Tibial artery (tissue), 4 donors: ENCODE measurements around the gene EMC8.

Experiments used
- DNase-seq, 2 donors: peaks; one replicate each; pipeline ENCODE4 v3.0.0-alpha.2; 2019
- H3K27ac ChIP-seq, 2 donors: fragments of 200-600 bp; sonication (generic) in 1 of 2; 1 replicate in 1 of 2; 2 replicates in 1 of 2; pipeline ENCODE4 v1.5.1; 2018 to 2019; ENCODE audit warnings: mild to moderate bottlenecking in 1 of 2
- H3K27me3 ChIP-seq, 2 donors: fragments of 200-600 bp; sonication (generic) in 1 of 2; one replicate each; pipeline versions ENCODE4 v1.5.1 to v1.6.0; 2016 to 2019
- H3K36me3 ChIP-seq, 3 donors: fragments of 200-600 bp; sonication (generic) in 2 of 3; one replicate each; pipeline ENCODE4 v1.5.1; 2016 to 2019; ENCODE audit warnings: mild to moderate bottlenecking in 2 of 3
- H3K4me1 ChIP-seq, 4 donors: fragments of 200-600 bp; sonication (generic) in 2 of 4; 1 replicate in 3 of 4; 2 replicates in 1 of 4; pipeline ENCODE4 v1.5.1; 2016 to 2019
- H3K4me3 ChIP-seq, 2 donors: fragments of 200-600 bp; sonication (generic) in 1 of 2; 1 replicate in 1 of 2; 2 replicates in 1 of 2; pipeline ENCODE4 v1.5.1; 2018 to 2019; ENCODE audit warnings: mild to moderate bottlenecking in 2 of 2
- H3K9me3 ChIP-seq, 3 donors: fragments of 200-600 bp; sonication (generic) in 1 of 3; one replicate each; pipeline ENCODE4 v1.5.1; 2016 to 2019
- intact Hi-C: fragments of 100-400 bp; cut with DNase I; formaldehyde crosslinking; loops from one replicate; pipeline ENCODE4 v1.15.0; 2023; ENCODE audit warnings: low total_unique reads
- TF ChIP-seq, protein P1 (sequence below), 2 experiments: fragments of 200-600 bp in 1 of 2; fragments of 450-650 bp in 1 of 2; IDR thresholded peaks; one replicate each; pipeline ENCODE4 v1.5.1; 2017 to 2019; ENCODE audit warnings: antibody characterized with exemption in 2 of 2, mild to moderate bottlenecking in 1 of 2, moderate library complexity in 1 of 2

Gene EMC8

DNA sequence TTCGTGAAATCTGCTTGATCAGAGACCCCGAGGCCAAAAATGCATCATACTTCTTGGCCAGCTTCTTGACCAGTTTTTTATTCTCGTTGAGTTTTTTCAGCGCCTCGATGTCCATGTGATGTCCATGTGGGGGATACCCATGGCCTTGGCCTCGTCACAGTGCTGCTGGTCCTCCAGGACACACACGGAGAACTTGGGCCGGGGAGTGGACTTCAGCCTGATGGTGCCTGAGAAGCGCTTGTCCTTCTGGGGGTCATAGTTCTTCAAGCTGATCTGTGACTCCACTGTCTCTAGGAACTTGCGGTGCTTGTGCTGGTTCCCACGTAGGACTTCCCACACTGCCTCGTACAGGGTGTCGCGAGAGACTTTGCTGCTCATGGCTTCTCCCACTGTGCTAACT, 16.8 kb upstream of the EMC8 start:
- H3K36me3 ChIP-seq, result no peaks in the 10 kb centered on the region
- TF ChIP-seq, protein P1, sequence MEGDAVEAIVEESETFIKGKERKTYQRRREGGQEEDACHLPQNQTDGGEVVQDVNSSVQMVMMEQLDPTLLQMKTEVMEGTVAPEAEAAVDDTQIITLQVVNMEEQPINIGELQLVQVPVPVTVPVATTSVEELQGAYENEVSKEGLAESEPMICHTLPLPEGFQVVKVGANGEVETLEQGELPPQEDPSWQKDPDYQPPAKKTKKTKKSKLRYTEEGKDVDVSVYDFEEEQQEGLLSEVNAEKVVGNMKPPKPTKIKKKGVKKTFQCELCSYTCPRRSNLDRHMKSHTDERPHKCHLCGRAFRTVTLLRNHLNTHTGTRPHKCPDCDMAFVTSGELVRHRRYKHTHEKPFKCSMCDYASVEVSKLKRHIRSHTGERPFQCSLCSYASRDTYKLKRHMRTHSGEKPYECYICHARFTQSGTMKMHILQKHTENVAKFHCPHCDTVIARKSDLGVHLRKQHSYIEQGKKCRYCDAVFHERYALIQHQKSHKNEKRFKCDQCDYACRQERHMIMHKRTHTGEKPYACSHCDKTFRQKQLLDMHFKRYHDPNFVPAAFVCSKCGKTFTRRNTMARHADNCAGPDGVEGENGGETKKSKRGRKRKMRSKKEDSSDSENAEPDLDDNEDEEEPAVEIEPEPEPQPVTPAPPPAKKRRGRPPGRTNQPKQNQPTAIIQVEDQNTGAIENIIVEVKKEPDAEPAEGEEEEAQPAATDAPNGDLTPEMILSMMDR (IDR thresholded peaks at IDR 0.05), result no peak

GRCh38 chr16:85812811-85813700, 13.7 kb upstream of the EMC8 start:
- Histone ChIP-seq H3K36me3 (no peaks in the 10 kb centered on the region), H3K27me3 (peaks cover 0 to 36% of the 10 kb centered on the region in 2 donors), H3K4me1 (no peaks in the 10 kb centered on the region), H3K4me3 (no peak overlapping the region), H3K27ac (no peak overlapping the region), H3K9me3 (no peaks in the 10 kb centered on the region)
- intact Hi-C loops, result no loop called here
- peak in 1 of 2 donors; percentile 53 for DNase-seq
- TF ChIP-seq, protein P1 (IDR thresholded peaks at IDR 0.05), result no peak

More for the DNA sequence above, 16.8 kb upstream of the EMC8 start:
- peaks cover 0 to 3% (median 0%) of the 10 kb centered on the region in 4 donors for H3K4me1 ChIP-seq
- peaks cover 0 to 52% of the 10 kb centered on the region in 2 donors for H3K27me3 ChIP-seq
- H3K9me3 ChIP-seq, result no peaks in the 10 kb centered on the region
- no peak overlapping the region for H3K4me3 ChIP-seq
- no peak overlapping the region for H3K27ac ChIP-seq
- DNase-seq, result no peak
- intact Hi-C loops, result no loop called here

- no peak overlapping the region for H3K27ac ChIP-seq
- H3K27me3 ChIP-seq, result peaks cover 0 to 30% of the 10 kb centered on the region in 2 donors
- H3K4me1 ChIP-seq, result no peaks in the 10 kb centered on the region
- peak in 1 of 2 donors; percentile 40 for DNase-seq
- no peaks in the 10 kb centered on the region for H3K9me3 ChIP-seq
- intact Hi-C loops, result no loop called here
- peaks cover 0 to 2% (median 0%) of the 10 kb centered on the region in 3 donors for H3K36me3 ChIP-seq
- TF ChIP-seq, protein P1 (IDR thresholded peaks at IDR 0.05), result no peak
- H3K4me3 ChIP-seq, result no peak overlapping the region
Observed at GRCh38 chr16:85812031-85812807, 12.9 kb upstream of the EMC8 start.

- Histone ChIP-seq H3K4me3 (no peak overlapping the region), H3K27me3 (peaks cover 0 to 27% of the 10 kb centered on the region in 2 donors), H3K9me3 (no peaks in the 10 kb centered on the region), H3K27ac (no peak overlapping the region), H3K4me1 (no peaks in the 10 kb centered on the region), H3K36me3 (peaks cover 12 to 17% (median 15%) of the 10 kb centered on the region in 3 donors)
- intact Hi-C loops, result no loop called here
- TF ChIP-seq, protein P1 (IDR thresholded peaks at IDR 0.05), result no peak
- peak in 1 of 2 donors; percentile 40 for DNase-seq
Observed at GRCh38 chr16:85810742-85811115, 11.4 kb upstream of the EMC8 start.

DNA sequence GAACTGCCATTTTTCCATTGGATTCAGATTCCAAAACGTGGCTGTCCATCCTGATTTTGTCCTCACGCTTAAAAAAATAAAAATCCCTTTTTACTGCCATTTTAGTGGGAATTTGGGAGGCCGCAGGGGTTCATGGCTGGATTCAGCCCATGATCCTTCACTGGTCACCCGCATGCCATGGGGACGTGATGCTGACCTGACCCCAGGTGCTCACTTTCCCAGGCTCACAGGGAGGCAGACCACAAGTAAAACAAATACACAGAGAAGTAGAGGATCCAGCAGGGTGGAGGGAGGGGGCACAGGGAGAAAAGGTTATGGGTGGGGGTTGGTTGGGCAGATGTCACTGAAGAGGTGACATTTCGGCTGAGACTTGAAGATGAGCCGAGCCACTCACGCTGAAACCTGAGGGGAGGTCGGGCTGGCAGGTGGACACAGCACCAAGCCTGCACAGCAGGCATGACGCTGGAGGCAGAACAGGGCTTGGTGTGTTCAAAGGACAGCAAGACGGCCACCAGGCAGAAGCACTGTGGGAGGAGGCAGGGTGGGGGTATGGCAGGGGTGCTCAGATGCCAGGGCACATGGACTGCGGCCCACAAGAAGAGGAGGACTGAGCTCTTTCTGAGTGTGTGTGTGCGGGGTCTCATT, 10.9 kb upstream of the EMC8 start:
- no peaks in the 10 kb centered on the region for H3K4me1 ChIP-seq
- H3K27ac ChIP-seq, result no peak overlapping the region
- intact Hi-C loops, result no loop called here
- peak in 1 of 2 donors; percentile 37 for DNase-seq
- no peaks in the 10 kb centered on the region for H3K9me3 ChIP-seq
- no peak overlapping the region for H3K4me3 ChIP-seq
- H3K36me3 ChIP-seq, result peaks cover 17 to 22% (median 20%) of the 10 kb centered on the region in 3 donors
- TF ChIP-seq, protein P1 (IDR thresholded peaks at IDR 0.05), result no peak
- H3K27me3 ChIP-seq, result peaks cover 0 to 24% of the 10 kb centered on the region in 2 donors
